Osteocyte (in vitro differentiated cells): ENCODE measurements around the gene GGT1. TPM values are rescaled to one million over a fixed set of nuclear protein-coding genes. Genes with fewer than 3 reads are reported as not detected.
A peak's percentile ranks its signal among the peaks of the same experiment; 100 is the strongest.
"Not testable (repeated sequence)": the region's sequence is repeated elsewhere in the genome, so short reads cannot be mapped to it uniquely, and the experiment has no call there.

Experiments used
- DNase-seq: peaks from one replicate; pipeline ENCODE4 v3.0.0; 2021; ENCODE audit warnings: mixed read lengths; ENCODE audit not compliant: unreplicated experiment; ENCODE audit errors: extremely low spot score
- H3K27ac Mint-ChIP-seq: one replicate; pipeline ENCODE4 v1.8.0; 2021; ENCODE audit warnings: mild to moderate bottlenecking, mixed read lengths; ENCODE audit not compliant: unreplicated experiment
- H3K27me3 Mint-ChIP-seq: one replicate; pipeline ENCODE4 v1.8.0; 2021; ENCODE audit warnings: mixed read lengths; ENCODE audit not compliant: unreplicated experiment
- H3K36me3 Mint-ChIP-seq: one replicate; pipeline ENCODE4 v1.8.0; 2021; ENCODE audit warnings: mixed read lengths; ENCODE audit not compliant: unreplicated experiment
- H3K4me1 Mint-ChIP-seq: one replicate; pipeline ENCODE4 v1.8.0; 2021; ENCODE audit warnings: mixed read lengths; ENCODE audit not compliant: unreplicated experiment
- H3K4me3 Mint-ChIP-seq: one replicate; pipeline ENCODE4 v1.8.0; 2021; ENCODE audit warnings: mild to moderate bottlenecking, moderate library complexity, mixed read lengths; ENCODE audit not compliant: unreplicated experiment
- H3K9me3 Mint-ChIP-seq: one replicate; pipeline ENCODE4 v1.8.0; 2021; ENCODE audit warnings: mixed read lengths; ENCODE audit not compliant: unreplicated experiment
- CTCF ChIP-seq: fragments of 200-600 bp; sonication (generic); IDR thresholded peaks from 2 replicates; pipeline ENCODE4 v1.5.0; 2021; ENCODE audit warnings: antibody characterized with exemption, mild to moderate bottlenecking, moderate library complexity
- total RNA-seq: library from RNA; stranded (reverse); gene quantifications from 2 replicates; pipeline ENCODE4 v1.2.1, GENCODE V29; 2021

GGT1 gene
- total RNA-seq, 1 donor from 2014 or later, result 2.6 TPM

DNA sequence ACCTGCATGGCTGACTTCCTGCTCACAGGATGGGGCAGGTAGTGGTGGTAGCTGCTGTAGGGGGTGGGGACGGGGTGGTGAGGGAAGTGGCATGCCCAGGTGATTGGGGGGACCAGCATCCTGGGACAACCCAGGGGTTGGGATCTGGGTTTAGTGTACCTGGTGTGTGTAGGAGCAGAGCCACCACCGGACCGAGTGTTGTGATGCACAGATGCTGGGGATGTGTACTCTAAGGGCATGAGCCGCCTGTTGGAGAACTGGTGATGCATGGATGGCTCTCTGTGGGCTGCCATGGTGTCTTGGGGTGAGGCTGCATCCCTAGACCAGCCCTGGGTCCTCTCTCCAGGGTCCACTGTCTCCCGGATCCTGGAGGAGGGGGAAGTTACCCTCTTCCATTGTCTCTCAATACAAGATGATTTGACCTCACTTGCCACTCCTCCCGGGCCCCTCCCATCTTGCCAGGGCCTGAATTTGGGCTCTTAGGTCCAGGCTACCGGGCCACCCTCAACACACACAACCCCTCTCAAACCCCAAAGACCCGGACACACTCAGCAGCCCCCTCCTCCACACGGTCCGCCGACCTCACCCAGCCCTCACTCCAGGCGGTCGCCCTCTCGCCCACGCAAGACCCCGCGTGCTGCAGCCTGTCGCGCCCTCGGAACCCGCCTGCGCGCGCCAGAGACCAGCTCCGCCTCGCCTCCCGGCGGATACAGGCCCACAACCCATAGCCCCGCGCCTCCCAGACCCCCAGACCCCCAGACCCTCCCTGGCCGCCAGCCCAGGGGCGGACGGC, 10.7 kb upstream of the GGT1 start:
- H3K4me1 Mint-ChIP-seq, result peaks cover 7% of the 10 kb centered on the region

GRCh38 chr22:24592851-24593558, 10.0 kb upstream of the GGT1 start, which contains the start of gene LRRC75B:
LRRC75B (minus strand) TSS chr22:24593073; CDS start chr22:24593039, 34 bp downstream.
- Mint-ChIP-seq H3K4me3 (peak within 1 kb of the TSS; percentile 85), H3K4me1 (peaks cover 7% of the 10 kb centered on the region), H3K36me3 (no peaks in the 10 kb centered on the region), H3K9me3 (no peaks in the 10 kb centered on the region), H3K27ac (peak within 1 kb of the TSS; percentile 67), H3K27me3 (no peaks in the 10 kb centered on the region)
- DNase-seq, result peak; percentile 90
- TF ChIP-seq CTCF, result no peak

More for the DNA sequence above, 10.7 kb upstream of the GGT1 start:
- H3K9me3 Mint-ChIP-seq, result no peaks in the 10 kb centered on the region
- H3K36me3 Mint-ChIP-seq, result no peaks in the 10 kb centered on the region
- no peak for DNase-seq
- H3K27ac Mint-ChIP-seq, result peak overlapping the region; percentile 67
- peak overlapping the region; percentile 85 for H3K4me3 Mint-ChIP-seq
- no peak for TF ChIP-seq CTCF
- no peaks in the 10 kb centered on the region for H3K27me3 Mint-ChIP-seq

DNA sequence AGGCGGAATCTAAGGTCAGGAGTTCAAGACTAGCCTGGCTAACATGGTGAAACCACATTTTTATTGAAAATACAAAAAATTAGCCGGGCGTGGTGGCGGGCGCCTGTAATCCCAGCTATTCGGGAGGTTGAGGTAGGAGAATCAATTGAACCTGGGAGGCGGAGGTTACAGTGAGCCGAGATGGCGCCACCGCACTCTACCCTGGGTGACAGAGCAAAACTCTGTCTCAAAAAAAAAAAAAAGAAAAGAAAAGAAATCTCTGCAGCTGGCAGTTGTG, 9.5 kb upstream of the GGT1 start:
- H3K36me3 Mint-ChIP-seq, H3K4me1 Mint-ChIP-seq, H3K9me3 Mint-ChIP-seq, DNase-seq, H3K27me3 Mint-ChIP-seq: not testable (repeated sequence)
- H3K4me3 Mint-ChIP-seq, result peak overlapping the region; percentile 70
- H3K27ac Mint-ChIP-seq, result peak overlapping the region; percentile 52

GRCh38 chr22:24593836-24594568, 9.0 kb upstream of the GGT1 start:
- H3K27me3 Mint-ChIP-seq, result no peaks in the 10 kb centered on the region
- H3K4me3 Mint-ChIP-seq, result peak overlapping the region; percentile 70
- H3K9me3 Mint-ChIP-seq, result no peaks in the 10 kb centered on the region
- H3K27ac Mint-ChIP-seq, result no peak overlapping the region
- no peak for DNase-seq
- no peak for TF ChIP-seq CTCF
- H3K36me3 Mint-ChIP-seq, result no peaks in the 10 kb centered on the region
- H3K4me1 Mint-ChIP-seq, result peaks cover 7% of the 10 kb centered on the region

- DNase-seq, result no peak
- no peaks in the 10 kb centered on the region for H3K9me3 Mint-ChIP-seq
- H3K4me1 Mint-ChIP-seq, result peaks cover 7% of the 10 kb centered on the region
- no peaks in the 10 kb centered on the region for H3K36me3 Mint-ChIP-seq
- no peak for TF ChIP-seq CTCF
- no peak overlapping the region for H3K4me3 Mint-ChIP-seq
- no peak overlapping the region for H3K27ac Mint-ChIP-seq
- H3K27me3 Mint-ChIP-seq, result no peaks in the 10 kb centered on the region
Observed at GRCh38 chr22:24594569-24595120, 8.3 kb upstream of the GGT1 start.
